Smooth muscle cell (in vitro differentiated cells): Measurements from ENCODE around the gene SMARCAL1. TPM values are rescaled to one million over a fixed set of nuclear protein-coding genes. Genes with fewer than 3 reads are reported as not detected.

ENCODE experiments used
- DNase-seq: peaks from one replicate; lab custom pipeline; 2025; ENCODE audit not compliant: unreplicated experiment; lab: John Stamatoyannopoulos, UW
- H2AFZ ChIP-seq: fragments of 200-600 bp; sonication (generic); 2 replicates; pipeline ENCODE4 v1.6.0; 2016; ENCODE audit warnings: antibody characterized with exemption, low read depth, mild to moderate bottlenecking
- H3F3A ChIP-seq: fragments of 200-600 bp; sonication (generic); 2 replicates; pipeline ENCODE4 v1.6.0; 2017; ENCODE audit warnings: antibody characterized with exemption, low read depth
- H3K27ac ChIP-seq: fragments of 200-600 bp; sonication (generic); 2 replicates; pipeline ENCODE4 v1.5.1; 2016; ENCODE audit warnings: low read depth, mild to moderate bottlenecking
- H3K27me3 ChIP-seq: fragments of 200-600 bp; sonication (generic); 2 replicates; pipeline ENCODE4 v1.6.1; 2016; ENCODE audit warnings: low read depth, mild to moderate bottlenecking
- H3K36me3 ChIP-seq: fragments of 200-600 bp; sonication (generic); 2 replicates; pipeline ENCODE4 v1.5.1; 2016; ENCODE audit warnings: low read depth
- H3K4me1 ChIP-seq: fragments of 200-600 bp; sonication (generic); 2 replicates; pipeline ENCODE4 v1.5.1; 2016; ENCODE audit warnings: low read depth
- H3K4me2 ChIP-seq: fragments of 200-600 bp; sonication (generic); 2 replicates; pipeline ENCODE4 v1.6.0; 2016; ENCODE audit warnings: mild to moderate bottlenecking
- H3K4me3 ChIP-seq: fragments of 200-600 bp; sonication (generic); 2 replicates; pipeline ENCODE4 v1.5.1; 2016; ENCODE audit warnings: mild to moderate bottlenecking
- H3K79me2 ChIP-seq: fragments of 200-600 bp; sonication (generic); 2 replicates; pipeline ENCODE4 v1.6.0; 2016; ENCODE audit warnings: low read depth, mild to moderate bottlenecking
- H3K9ac ChIP-seq: fragments of 200-600 bp; sonication (generic); 2 replicates; pipeline ENCODE4 v1.6.0; 2016; ENCODE audit warnings: low read depth
- H3K9me3 ChIP-seq: fragments of 200-600 bp; sonication (generic); replicated peaks from 2 replicates; pipeline ENCODE4 v1.5.1; 2016; ENCODE audit warnings: low read depth
- H4K20me1 ChIP-seq: fragments of 200-600 bp; sonication (generic); 2 replicates; pipeline ENCODE4 v1.6.0; 2016; ENCODE audit warnings: low read depth
- CTCF ChIP-seq: fragments of 200-600 bp; sonication (generic); IDR thresholded peaks from 2 replicates; pipeline ENCODE4 v1.5.1; 2017; ENCODE audit warnings: borderline replicate concordance, mild to moderate bottlenecking, antibody characterized with exemption; ENCODE audit not compliant: insufficient read depth, poor library complexity, severe bottlenecking
- WGBS: methylation state at CpG from one replicate; pipeline ENCODE4 v1.1.7; 2016; ENCODE audit warnings: low lambda C conversion rate; 5-methylcytosine and 5-hydroxymethylcytosine counted together
- polyA plus RNA-seq: library from polyadenylated mRNA; unstranded; fragments of >200 nt; fragmentation: Nextera tagmentation; extraction: Ambion mirVana; gene quantifications from 2 replicates; pipeline ENCODE4 v1.2.1, GENCODE V29; 2016
- total RNA-seq: library from RNA; depleted of rRNA; stranded (reverse); fragments of >200 nt; gene quantifications from 2 replicates; pipeline ENCODE4 v1.2.3, GENCODE V29; 2014

Gene SMARCAL1
- total and polyA plus RNA-seq, 2 experiments from 2014 or later, result 23.1 to 33.5 TPM

GRCh38 chr2:216485237-216485636 is 73.0 kb downstream of the SMARCAL1 start:
- H3K4me1 ChIP-seq, result no peaks in the 10 kb centered on the region
- H3K4me3 ChIP-seq, result no peak overlapping the region
- DNase-seq, result no peak
- 92% methylated on average over 3 of the region's 3 CpGs for WGBS
- no peaks in the 10 kb centered on the region for H3K27me3 ChIP-seq
- no peak overlapping the region for H3K9ac ChIP-seq
- H3K79me2 ChIP-seq, result no peaks in the 10 kb centered on the region
- H3K27ac ChIP-seq, result no peak overlapping the region
- no peak overlapping the region for H3K4me2 ChIP-seq
- no peaks in the 10 kb centered on the region for H3K9me3 ChIP-seq
- H3K36me3 ChIP-seq, result no peaks in the 10 kb centered on the region
- H2AFZ ChIP-seq, result no peak overlapping the region
- no peak for TF ChIP-seq CTCF
- no peaks in the 10 kb centered on the region for H4K20me1 ChIP-seq
- no peaks in the 10 kb centered on the region for H3F3A ChIP-seq

- WGBS, result 70% methylated on average over 5 of the region's 5 CpGs
- H3K4me1 ChIP-seq, result no peaks in the 10 kb centered on the region
Observed at GRCh38 chr2:216485745-216486144, 73.5 kb downstream of the SMARCAL1 start.

GRCh38 chr2:216486271-216486670 is 74.0 kb downstream of the SMARCAL1 start:
- no peaks in the 10 kb centered on the region for H3K36me3 ChIP-seq
- no peaks in the 10 kb centered on the region for H3K27me3 ChIP-seq
- no peak for DNase-seq
- WGBS, result 93% methylated on average over 7 of the region's 7 CpGs
- no peak for TF ChIP-seq CTCF
- no peak overlapping the region for H3K4me3 ChIP-seq
- H3K79me2 ChIP-seq, result no peaks in the 10 kb centered on the region
- no peaks in the 10 kb centered on the region for H4K20me1 ChIP-seq
- H3K4me1 ChIP-seq, result no peaks in the 10 kb centered on the region
- no peak overlapping the region for H3K27ac ChIP-seq
- H2AFZ ChIP-seq, result no peak overlapping the region
- no peak overlapping the region for H3K9ac ChIP-seq
- H3K4me2 ChIP-seq, result no peak overlapping the region
- no peaks in the 10 kb centered on the region for H3K9me3 ChIP-seq
- H3F3A ChIP-seq, result no peaks in the 10 kb centered on the region

More at GRCh38 chr2:216485745-216486144, 73.5 kb downstream of the SMARCAL1 start:
- H3K27ac ChIP-seq, result no peak overlapping the region
- no peak for DNase-seq
- H3F3A ChIP-seq, result no peaks in the 10 kb centered on the region
- H3K4me3 ChIP-seq, result no peak overlapping the region
- no peak overlapping the region for H3K4me2 ChIP-seq
- H3K79me2 ChIP-seq, result no peaks in the 10 kb centered on the region
- no peaks in the 10 kb centered on the region for H4K20me1 ChIP-seq
- H3K27me3 ChIP-seq, result no peaks in the 10 kb centered on the region
- no peak overlapping the region for H2AFZ ChIP-seq
- H3K36me3 ChIP-seq, result no peaks in the 10 kb centered on the region
- no peak overlapping the region for H3K9ac ChIP-seq
- TF ChIP-seq CTCF, result no peak
- no peaks in the 10 kb centered on the region for H3K9me3 ChIP-seq

- no peak overlapping the region for H2AFZ ChIP-seq
- H3K4me1 ChIP-seq, result no peaks in the 10 kb centered on the region
- no peaks in the 10 kb centered on the region for H3K27me3 ChIP-seq
- H3K79me2 ChIP-seq, result no peaks in the 10 kb centered on the region
- no peak overlapping the region for H3K4me2 ChIP-seq
- TF ChIP-seq CTCF, result no peak
- no peaks in the 10 kb centered on the region for H4K20me1 ChIP-seq
- H3K27ac ChIP-seq, result no peak overlapping the region
- H3K9ac ChIP-seq, result no peak overlapping the region
- no peaks in the 10 kb centered on the region for H3K9me3 ChIP-seq
- DNase-seq, result no peak
- WGBS, result 89% methylated on average over 4 of the region's 4 CpGs
- no peaks in the 10 kb centered on the region for H3F3A ChIP-seq
- H3K36me3 ChIP-seq, result no peaks in the 10 kb centered on the region
- no peak overlapping the region for H3K4me3 ChIP-seq
Observed at GRCh38 chr2:216486708-216487107, 74.4 kb downstream of the SMARCAL1 start.
